ENCODE measurements around the gene PID1.

- no peak for TF ChIP-seq POLR2A (IDR thresholded peaks at IDR 0.05; ENCODE audit: low read length)
- no peak for TF ChIP-seq GATA1 (IDR thresholded peaks at IDR 0.05; ENCODE audit: low read depth, low read length)
Observed at GRCh38 chr2:229154381-229154780, 116.7 kb downstream of the PID1 start.
